Renal cortical epithelial cell (primary cell): ENCODE measurements around the gene HIVEP3. TPM values are rescaled to one million over a fixed set of nuclear protein-coding genes. Genes with fewer than 3 reads are reported as not detected.

Experiments used
- DNase-seq: peaks from one replicate; pipeline ENCODE4 v3.0.0-alpha.2; 2011; ENCODE audit warnings: low read depth
- total RNA-seq: library from RNA; depleted of rRNA; stranded (reverse); fragments of >200 nt; gene quantifications from 2 replicates; pipeline ENCODE4 v1.2.3, GENCODE V29; 2014

The HIVEP3 gene
- total RNA-seq, 1 donor from 2014 or later, result 3.3 TPM

- DNase-seq, result no peak
These were observed 302.2 kb downstream of the HIVEP3 start for GRCh38 chr1:41616563-41616962.

DNA sequence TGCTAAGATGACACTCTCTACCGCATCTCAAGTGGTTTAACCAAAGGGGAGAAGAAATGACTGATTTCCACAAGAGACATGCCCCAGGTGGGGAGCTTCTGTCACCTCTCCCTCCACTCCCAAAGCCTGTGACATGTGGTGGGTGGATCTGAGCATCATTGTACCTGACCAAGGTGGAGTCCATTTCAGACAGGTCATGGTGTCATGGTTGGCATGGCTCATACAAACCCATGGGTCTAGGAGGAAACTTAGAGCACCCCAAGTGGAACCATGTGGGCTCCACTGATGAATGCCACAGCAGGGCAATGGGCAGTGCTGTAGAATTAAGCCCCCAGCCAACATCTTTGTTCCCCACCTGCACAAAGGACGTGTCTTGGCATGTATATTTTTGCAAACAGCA, 302.7 kb downstream of the HIVEP3 start:
- no peak for DNase-seq

GRCh38 chr1:41615316-41615715, 303.4 kb downstream of the HIVEP3 start:
- no peak for DNase-seq

DNA sequence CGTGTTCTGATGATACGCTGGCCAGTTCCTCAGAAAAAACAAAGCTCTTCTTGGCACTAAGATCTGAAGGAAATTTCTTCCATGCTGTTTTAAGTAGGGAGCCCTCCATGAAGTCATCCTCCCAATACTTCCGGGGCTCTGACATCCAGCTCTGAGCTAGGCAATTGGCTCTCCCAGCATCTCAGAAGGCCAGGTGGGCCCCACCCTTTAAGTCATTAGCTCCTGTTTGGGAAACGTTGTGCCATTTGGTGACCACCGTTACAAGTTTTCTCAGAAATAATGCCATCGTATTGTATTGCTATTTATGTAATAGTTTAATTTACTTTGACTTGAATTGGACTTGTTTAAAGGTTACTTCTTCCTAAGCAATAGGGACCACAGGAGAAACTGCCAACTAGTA, 303.9 kb downstream of the HIVEP3 start:
- DNase-seq, result no peak

DNA sequence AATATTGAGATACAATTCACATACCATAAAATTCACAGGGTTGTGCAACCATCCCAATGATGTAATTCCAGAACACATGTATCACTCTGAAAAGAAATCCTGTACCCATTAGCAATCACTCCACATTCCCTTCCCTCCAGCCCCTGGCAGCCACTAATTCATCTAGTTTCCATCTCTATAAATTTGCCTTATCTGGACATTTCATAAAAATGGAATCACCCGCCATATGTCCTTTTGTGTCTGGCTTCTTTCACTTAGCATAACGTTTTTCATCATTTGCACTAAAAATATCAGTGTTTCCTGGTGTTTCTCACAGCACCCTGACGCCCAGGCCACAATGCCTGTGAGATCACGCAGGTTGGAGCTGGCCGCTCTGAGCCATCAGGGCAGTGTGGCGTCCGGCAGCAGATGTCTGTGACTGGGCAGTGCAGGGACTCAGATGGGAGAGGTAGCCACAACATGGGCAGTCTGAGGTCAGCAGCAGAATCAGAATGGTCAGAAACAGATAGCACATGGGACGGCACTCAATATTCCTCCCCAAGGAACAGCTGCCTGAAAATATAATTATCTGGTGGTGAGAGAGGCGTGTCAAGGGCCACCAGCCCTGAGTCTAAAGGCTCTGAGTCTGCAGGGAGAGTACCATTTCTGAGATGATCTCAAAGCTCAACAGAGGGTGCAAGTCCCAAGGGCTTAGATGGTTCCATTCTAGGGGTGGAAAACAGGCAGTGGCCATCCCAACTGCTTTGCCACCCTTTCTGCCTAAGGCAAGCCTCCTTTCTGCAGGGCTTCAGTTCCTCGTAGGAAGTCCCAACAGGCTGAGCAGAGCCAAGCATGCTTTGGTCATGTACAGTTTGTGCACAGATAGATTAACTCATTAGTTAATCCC, 304.8 kb downstream of the HIVEP3 start:
- DNase-seq, result peak; percentile 13

GRCh38 chr1:41612953-41613352, 305.8 kb downstream of the HIVEP3 start:
- no peak for DNase-seq

DNA sequence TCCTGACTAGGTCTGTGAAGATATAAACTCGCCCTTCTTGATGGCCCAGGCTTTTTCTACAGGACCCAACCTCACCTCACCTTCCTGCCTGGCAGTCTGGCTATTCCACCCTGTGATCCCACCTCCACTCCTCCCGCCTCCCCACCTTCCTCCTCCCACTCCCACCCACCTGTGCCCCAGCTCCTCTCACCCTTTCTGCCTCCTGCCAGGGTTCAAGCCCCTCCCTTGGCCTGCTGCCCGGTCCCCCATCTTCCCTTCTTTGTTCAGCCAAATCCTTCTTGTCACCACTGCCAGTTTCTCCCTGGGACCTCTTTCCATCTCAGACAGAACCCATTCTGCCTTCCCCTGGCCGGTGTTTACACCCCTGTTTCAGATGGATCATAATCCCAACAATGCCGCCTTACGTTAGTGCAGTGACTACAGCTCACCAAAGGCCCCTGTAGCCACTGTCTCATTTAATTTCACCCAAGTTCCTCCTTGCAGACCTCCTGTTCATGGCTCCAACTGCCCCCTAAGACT, 306.7 kb downstream of the HIVEP3 start:
- DNase-seq, result no peak

- DNase-seq, result no peak
These were observed 307.4 kb downstream of the HIVEP3 start for GRCh38 chr1:41611068-41611931.

DNA sequence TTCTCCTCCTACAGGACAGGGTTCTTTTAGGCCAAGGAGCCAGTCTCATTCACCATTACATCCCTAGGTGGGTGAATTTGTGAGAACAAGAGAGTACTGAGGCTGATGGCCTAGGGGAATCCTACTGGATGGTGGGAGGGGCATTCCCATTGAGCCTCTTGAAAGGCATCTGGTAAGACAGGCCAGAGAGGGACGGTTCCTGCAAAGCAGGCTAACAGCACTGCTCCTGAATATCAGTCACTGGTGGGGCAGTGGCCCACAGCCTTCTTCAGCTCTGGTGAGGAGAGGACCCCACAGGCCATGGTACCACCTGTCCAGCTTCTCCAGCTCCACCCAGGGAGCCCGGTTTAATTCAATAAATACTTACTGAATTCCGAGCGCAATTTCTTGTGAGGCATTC, 308.4 kb downstream of the HIVEP3 start:
- no peak for DNase-seq

DNA sequence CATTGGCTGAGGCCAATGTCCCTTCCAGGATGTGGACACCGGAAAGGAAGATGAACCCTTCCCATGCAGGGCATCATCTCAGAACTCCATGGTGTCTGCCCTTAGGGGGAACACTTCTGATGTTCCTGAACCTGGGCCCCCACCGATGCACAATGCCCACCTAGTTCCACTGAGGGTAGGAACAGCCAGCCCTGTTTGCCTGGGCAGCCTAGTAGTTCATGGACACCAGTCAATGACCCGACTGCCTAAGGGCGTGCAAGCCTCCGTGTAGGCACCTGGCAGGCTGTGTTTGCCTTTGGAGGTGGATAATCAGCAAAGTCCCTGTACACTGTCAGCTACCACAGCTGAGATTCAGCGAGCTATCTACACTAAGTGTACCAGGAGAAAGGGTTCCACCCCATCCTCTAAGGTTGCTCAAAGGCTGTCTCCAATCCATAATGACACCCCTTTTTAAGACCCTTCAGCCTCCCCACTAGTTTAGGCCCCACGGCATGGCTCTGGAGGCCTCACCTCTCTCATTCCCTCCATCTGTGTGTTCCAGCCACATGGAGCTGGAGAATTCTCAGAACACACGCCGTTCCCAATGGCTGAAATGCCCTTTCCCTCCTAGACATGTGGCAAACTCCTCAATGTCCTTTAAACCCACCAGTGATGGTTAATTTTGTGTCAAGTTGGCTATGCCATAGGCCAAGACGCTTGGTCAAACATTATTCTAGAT, 309.4 kb downstream of the HIVEP3 start:
- DNase-seq, result no peak

GRCh38 chr1:41608211-41608610, 310.5 kb downstream of the HIVEP3 start:
- DNase-seq, result no peak

GRCh38 chr1:41607808-41608207, 310.9 kb downstream of the HIVEP3 start:
- DNase-seq, result no peak

GRCh38 chr1:41599912-41600311, 318.8 kb downstream of the HIVEP3 start:
- DNase-seq, result peak; percentile 33

GRCh38 chr1:41598325-41598724, 320.4 kb downstream of the HIVEP3 start:
- DNase-seq, result no peak

DNA sequence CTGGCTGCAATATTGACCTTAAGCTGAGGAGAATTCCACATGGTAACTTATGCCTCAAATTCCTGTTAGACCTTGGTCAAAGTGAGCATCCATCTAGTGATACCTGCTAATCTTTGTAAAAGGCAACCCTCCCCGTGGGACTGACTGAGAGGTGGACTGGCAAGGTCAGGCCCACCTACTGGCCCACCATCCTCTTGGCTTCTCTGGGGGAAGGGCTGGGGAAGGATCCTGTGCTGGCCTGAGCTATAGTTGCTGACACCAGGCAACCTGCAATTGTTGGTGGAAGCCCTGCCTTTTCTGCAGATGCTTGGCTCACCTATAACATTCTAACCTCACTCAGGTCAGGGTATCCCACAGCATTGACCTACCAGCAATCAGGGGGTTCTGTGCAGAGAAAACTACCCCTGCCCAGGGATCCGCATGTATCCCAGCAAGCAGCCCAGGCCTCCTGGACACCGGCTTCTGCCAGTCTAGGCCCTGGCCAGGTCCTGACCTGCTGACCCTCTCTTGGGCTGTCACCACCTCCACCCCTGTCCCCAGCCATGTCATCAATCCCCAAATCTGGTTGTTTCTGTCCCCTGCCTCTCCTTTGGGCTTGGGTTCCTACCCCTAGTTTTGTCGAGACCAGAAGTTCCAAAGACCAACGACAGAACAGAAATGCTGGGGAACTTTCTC, 326.1 kb downstream of the HIVEP3 start:
- DNase-seq, result no peak

GRCh38 chr1:41591891-41592290, 326.8 kb downstream of the HIVEP3 start:
- DNase-seq, result no peak

GRCh38 chr1:41590331-41590730, 328.4 kb downstream of the HIVEP3 start:
- no peak for DNase-seq

GRCh38 chr1:41589395-41589794, 329.3 kb downstream of the HIVEP3 start:
- DNase-seq, result no peak

GRCh38 chr1:41588334-41588875, 330.3 kb downstream of the HIVEP3 start:
- DNase-seq, result no peak

- no peak for DNase-seq
These were observed 330.9 kb downstream of the HIVEP3 start for GRCh38 chr1:41587791-41588190.

GRCh38 chr1:41586230-41586629, 332.5 kb downstream of the HIVEP3 start:
- DNase-seq, result no peak
